Dedifferentiated amniotic fluid mesenchymal stem cell (primary cell): Measurements from ENCODE around the gene RTN4RL1.
A peak's percentile ranks its signal among the peaks of the same experiment; 100 is the strongest.
"Not testable (repeated sequence)": the region's sequence is repeated elsewhere in the genome, so short reads cannot be mapped to it uniquely, and the experiment has no call there.

Experiments
- DNase-seq: peaks from one replicate; pipeline ENCODE4 v3.0.0-alpha.2; 2016; ENCODE audit errors: extremely low spot score

RTN4RL1 gene

DNA sequence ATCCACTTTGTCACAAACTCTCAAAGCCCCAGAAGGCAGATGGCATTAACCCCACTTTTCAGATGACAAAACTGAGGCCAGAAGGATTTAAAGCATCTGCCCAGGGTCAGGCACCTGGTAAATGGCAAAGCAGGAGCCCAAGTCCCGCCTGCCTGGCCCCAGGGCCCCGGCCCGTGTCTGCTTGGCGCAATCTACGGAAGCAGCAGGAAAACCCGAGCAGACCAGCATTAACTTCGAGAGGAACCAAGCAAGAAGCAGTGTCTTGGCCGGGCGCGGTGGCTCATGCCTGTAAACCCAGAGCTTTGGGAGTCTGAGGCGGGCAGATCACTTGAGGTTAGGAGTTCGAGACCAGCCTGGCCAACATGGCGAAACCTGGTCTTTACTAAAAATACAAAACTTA lies 21.6 kb downstream of the RTN4RL1 start:
- DNase-seq: no peak

DNA sequence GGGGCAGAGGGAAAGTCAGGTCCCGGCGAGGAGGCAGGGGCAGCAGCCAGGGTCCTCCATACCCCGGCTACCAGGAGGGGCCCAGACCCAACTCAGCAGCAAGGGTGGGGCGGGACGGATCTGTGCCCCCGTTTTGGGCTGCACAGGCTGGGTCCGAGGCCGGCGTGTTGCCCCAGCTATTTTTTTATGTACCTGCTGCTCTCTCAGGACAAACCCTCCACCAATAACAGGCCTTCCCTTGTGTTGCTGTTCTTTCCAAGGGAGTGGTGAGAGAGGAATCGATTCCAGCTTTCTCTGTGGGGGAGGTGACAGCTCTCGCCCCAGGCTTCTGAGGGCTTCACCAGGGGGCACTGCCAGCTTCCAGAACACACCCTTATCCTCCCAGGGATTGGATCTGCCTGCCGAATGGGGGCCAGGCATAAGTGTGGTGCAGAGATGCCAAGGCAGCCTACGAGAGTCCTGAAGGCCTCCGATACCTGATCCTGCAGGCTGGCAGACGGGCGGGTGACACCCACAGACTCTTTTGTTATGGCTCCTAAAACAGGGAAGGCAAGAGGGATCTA lies 22.3 kb downstream of the RTN4RL1 start:
- no peak for DNase-seq

DNA sequence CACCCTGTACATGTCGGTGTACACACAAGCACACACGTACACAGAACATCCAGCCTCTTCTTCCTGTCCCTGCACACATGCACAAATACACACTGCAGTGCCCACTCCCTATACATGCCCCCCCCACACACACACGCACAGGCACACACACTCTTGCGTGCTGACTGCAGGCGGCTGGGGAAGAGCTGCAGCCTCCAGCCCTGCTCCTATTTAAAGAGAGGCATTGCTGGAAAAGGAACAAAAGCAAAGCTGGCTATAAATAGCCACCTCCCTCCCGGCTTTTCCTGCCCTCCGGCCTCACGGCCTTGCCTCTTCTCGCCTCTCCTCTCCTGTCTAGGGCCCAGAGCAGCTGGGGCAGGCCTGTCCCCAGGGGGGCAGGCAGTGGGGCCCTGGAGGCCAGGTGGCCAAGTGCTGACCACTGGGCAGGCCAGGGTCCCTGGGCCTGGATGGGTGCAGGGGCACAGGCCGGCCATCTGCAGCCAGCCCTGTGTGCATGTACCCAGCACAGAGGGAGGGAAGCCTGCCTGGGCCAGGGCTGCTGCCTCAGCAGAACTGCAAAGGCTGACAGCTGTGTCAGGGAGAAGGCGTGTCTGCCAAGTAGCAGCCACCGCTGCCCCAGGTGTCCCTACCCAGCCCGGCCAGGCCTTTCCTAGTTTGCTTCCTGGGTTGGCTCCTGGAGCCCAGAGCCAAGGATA lies 25.4 kb downstream of the RTN4RL1 start:
- peak; percentile 29 for DNase-seq

DNA sequence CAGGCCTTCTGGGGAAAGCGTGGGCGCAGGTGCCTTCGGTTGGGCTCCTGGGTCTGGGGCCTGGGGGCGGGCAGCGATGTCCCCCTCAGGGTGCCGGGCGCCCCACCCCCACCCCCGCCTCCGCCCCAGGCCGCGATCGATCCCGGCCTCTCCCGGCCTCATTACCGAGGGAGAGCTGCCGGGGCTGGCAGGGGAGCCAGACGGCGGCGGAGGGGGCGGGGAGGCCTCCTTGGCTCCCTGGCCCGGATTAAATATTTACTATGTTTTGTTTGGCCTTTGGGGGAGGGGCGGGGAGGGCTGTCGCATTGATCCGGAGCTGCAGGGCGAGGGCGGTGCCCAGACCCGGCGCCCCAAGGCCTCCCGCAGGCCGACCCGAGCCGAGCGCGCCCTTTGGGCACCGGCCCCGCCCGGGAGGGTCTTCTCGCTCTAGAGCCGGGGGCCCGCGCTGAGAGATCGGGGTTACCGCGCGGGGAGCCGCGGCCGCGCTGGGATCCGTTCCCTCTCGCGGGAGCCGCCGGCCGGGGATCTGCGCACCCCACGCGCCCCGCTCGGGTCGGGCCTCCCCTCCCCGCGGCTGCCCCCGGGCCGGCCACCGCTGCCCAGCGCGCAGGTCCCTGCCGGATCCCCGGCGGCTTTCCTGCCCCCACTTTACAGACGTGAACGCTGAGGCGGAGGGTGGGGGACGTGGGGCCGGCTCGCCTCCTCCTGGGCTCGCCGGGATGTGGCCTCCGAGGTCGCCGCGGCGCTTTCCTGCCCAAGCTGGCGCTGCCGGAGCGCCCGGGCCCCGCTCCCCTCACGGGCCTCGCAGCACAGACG lies 27.0 kb downstream of the RTN4RL1 start:
- DNase-seq: no peak

DNA sequence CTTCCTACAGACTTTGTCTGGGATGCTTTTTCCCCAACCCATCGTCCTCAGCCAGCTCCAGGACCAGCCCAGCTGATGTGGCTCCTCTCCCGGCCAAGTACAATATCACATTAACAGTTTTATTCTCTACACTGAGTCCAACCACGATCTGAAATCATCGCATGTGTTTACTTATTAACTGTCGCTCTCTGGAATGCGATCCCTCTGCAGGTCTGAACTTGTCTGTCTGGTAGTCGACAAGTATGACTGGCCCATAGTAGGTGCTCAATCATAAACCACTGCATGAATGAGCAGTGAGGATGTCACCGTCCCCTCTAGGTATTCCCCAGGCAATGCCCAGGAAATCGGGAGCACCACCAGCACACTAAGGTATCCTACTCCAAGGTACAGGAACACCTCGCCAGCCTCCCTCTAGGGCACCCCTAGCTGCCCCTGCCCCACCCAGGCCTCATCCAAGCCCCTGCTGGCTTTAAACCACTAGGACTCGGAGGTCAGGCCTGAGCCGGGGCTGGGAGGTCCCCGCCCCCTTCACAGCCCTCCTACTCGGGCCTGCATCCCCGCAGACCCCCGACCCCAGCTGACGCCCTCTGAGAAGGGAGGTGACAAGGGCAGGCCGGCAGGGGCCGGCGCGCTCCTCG lies 27.7 kb downstream of the RTN4RL1 start:
- DNase-seq: no peak

DNA sequence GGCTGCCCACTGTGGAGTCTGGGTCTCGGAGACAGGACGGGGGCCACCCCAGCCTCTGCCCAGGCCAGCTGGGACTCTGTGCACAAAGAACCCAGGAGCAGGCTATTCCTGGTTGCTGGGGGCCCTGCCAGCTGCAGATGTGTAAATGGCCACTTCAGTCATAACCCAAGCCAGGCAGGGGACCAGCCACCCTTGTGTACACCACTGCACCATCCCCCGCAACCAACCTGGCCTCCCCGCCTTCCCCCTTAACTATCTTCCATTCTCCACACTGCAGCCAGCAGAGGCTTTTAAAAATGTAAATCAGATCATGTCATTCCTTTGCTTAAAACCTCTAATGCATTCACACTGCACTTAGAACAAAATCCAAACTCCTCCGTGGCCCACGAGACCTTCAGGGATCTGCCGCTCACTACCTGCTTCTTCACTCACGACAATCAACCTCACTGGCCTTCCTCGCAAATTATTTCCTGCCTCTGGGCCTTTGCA lies 28.3 kb downstream of the RTN4RL1 start:
- no peak for DNase-seq

DNA sequence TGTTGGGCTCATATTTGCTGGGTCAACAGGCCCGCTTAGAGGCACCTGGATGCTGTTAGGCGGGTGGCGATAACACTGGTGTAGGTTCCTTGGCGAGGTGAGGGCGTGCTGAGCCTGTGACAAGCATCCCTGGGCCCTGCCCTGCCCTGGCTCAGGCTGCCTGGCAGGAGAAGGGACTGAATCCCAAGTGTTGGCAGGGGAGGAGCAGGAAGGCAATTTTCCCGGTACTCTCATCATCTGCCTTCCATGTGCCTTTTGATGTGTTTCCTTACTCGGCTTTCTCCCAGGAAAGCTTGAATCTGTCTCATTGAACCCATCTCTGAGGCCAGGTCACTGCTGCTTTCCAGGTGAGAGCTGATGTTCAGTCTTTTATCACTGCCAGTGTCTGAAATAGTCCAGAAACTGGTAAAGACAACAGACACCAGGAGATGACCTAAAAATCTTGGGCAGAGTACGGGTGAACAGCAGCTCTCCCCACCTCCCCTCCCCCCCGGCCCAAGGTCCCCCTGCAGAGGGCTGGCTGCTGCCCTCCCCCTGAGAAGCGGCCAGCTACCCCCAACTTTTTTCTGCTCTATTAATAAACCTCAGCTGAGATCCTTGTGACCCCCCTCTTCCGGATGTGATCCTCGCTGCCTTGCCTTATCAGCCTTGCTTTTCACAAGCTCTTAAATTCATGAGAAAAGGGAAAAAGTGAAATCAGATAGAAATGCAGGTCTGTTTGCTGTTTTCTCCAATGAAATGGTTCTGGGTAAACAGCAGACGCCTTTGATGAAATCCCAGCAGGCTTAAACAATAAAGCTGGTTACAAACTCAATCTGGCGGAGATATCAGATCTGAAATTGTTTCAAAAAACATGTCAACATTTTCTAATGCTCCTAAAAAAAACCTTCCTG lies 29.0 kb downstream of the RTN4RL1 start:
- DNase-seq: no peak

DNA sequence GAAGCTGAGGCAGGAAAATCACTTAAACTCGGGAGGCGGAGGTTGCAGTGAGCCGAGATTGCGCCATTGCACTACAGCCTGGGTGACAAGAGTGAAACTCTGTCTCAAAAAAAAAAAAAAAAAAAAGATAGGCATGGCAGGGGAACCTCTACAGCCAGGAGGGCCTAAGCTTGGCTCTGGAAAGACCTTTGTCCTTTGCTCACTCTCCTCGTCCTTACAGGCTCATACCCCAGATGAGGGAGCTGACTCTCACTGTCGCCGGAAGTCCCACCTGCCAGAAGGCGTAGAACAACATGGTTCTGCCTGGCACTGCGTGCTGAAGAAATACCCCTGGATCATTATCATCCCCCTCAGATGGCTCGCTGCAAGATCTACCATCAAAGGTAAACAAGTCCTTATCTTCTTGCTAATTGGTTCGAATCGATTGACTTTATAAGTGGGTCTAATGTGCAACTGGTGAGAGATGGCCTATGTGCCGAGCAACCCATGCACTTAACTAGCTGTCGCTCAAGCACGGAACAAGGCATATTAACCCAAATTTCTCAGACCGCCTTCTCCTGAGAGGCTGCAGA lies 29.7 kb downstream of the RTN4RL1 start:
- DNase-seq: no peak

DNA sequence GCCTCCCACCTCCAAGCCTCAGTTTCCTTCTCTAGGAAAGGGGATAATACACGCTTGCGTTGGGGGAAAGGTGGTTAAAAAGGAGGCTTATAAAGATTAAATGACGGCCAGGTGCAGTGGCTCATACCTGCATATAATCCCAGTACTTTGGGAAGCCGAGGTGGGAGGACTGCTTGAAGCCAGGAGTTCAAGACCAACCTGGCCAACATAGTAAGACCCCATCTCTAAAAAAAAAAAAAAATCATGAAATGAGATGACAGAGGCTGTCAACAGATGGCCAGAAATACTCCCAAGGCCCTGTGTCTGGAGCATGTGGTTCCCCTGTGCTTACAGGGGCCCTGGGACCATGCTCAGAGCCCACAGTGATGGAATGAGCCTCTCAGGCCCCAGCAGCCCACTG lies 30.4 kb downstream of the RTN4RL1 start:
- DNase-seq: no peak

DNA sequence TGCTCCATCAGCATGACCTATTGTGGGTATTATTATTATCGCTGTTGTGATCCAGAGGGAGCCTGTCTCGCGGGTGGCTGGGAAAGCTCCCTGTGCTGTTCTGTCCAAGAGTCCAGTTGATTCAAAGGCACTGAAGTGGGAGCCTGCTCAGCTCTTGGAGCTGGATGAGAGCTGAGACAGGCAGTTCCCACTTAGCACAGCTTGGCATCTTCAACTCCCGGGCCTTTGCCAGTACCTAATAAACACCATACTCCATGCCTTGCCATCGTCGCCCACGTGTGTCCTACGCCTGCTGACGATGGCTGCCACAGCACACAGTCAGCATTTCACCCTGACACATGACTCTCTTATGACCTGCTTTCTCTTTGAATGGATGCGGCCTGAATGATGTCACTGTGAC lies 32.6 kb downstream of the RTN4RL1 start:
- DNase-seq: no peak

DNA sequence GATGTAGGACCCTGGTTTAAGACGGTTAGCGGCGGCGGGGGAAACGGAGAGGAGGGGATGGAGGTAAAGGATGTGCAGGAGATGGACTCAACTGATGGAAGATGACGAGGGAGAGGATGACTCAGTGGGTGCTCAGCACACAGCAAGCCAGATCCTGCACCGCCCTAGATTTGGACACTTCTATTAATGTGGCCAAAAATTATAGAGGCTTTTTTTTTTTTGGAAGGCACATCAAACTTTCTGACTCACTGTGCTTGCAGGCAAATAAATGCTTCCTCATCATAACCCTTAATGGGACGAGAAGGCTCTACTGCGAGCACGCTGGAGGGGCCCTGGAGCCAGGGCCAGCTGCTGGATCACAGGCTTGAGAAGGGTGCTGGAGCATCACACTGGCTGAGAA lies 36.0 kb downstream of the RTN4RL1 start:
- peak; percentile 84 for DNase-seq

DNA sequence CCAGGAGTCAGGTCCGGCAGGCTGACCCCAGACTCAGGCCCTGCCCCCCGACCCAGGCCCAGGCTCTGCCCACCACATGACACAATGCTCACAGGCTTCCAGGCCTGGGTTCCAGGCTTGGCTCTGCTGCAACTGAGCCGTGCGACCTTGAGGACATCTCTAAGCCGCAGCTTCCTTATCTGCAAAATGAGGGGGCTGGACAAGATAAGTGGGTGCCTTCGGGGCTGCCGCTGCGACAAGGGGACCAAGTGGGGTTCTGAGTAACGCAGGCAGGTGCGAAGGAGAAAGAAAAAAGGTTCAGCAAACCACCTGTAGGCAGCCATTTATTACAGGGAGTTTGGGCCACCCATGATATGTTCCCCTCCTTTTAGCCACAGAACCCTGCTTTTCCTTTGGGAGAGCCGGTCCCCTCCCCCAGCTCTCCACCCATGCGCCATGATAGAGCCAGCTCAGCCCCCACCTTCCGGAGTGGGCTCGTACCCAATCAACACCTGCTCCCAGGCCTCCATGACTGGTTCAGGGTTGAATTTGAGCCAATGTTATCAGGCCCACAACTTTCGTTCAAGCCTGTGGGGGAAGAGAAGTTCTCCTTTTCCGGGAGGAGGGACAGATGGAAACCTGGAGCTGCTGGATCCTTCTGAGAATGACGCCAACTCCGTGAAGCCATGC lies 38.2 kb downstream of the RTN4RL1 start:
- DNase-seq: no peak

DNA sequence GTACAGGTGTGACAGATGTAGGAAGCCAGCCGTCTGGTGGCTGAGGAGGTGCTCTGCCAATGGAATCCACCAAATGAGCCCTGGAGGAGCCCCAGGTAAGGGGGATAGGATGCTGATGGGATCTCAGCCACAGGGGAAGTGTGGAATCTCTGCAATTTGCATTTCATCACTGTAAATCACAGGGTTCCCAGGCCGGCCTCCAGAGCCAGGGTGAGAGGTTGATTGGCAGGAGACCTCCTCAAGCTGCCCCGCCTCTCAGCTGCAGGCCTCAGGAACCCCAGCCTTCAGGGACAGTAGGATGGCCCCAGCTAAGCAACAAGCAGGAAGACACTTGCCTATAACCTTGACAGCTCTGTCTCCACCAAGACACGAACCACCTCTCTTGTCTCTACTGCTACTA lies 39.4 kb downstream of the RTN4RL1 start:
- DNase-seq: no peak

DNA sequence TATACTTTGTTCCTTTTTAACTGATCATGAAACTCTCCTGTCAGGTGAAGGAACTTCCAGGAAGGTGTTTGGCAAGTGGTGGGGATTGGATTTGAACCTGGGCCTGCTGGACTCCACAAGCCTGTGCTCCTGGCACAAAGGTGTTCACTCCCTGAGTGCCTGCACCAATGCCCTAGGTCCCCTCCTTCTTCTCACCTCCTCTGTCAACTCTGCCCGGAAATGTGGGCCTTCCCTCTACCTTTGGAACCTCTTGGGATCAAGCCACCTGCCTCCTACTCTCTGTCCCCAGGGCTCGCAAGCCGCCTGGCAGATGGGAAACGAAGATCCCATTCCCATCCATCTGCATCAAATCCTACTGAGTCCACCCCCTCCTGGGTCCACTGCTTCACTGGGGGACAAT lies 40.0 kb downstream of the RTN4RL1 start:
- DNase-seq: no peak

DNA sequence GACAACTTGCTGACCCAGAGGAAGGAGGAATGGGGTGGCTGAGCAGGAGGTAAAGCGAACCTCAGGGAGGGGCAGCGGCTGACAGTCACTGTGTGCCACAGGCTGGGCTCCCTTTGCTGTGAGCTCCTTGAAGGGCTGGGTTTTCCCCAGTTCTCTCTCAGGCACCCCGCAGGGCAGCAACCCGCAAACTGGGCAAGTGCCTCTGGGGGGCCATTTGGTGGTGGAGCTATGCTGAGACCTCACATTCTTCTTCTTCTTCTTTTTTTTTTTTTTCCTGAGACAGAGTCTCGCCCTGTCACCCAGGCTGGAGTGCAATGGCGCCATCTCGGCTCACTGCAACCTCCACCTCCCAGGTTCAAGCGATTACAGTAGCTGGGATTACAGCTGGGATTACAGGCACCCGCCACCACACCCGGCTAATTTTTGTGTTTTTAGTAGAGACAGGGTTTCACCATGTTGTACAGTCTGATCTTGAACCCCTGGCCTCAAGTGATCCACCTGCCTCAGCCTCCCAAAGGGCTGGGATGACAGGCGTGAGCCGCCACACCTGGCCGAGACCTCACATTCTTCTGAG lies 42.3 kb downstream of the RTN4RL1 start:
- DNase-seq: not testable (repeated sequence)

DNA sequence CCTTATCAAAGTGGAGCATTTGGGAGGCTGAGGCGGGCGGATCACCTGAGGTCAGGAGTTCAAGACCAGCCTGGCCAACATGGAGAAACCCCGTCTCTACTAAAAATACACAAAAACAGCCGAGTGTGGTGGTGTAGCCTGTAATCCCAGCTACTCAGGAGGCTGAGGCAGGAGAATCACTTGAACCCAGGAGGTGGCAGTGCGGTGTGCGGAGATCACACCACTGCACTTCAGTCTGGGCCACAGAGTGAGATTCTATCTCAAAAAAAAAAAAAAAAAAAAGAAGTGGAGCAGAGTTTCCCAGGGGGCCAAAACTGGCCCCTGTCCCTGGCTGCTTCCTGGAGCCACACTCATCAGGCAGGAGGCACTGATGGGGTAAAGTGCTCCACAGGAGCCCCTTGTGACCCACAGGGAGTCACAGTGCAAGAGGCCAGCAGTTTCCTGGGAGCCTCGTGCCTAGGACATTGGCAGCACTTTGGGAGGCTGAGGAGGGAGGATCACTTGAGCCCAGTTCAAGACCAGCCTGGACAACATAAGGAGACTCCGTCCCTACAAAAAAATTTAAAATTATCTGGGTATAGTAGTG lies 44.4 kb downstream of the RTN4RL1 start:
- no peak for DNase-seq

DNA sequence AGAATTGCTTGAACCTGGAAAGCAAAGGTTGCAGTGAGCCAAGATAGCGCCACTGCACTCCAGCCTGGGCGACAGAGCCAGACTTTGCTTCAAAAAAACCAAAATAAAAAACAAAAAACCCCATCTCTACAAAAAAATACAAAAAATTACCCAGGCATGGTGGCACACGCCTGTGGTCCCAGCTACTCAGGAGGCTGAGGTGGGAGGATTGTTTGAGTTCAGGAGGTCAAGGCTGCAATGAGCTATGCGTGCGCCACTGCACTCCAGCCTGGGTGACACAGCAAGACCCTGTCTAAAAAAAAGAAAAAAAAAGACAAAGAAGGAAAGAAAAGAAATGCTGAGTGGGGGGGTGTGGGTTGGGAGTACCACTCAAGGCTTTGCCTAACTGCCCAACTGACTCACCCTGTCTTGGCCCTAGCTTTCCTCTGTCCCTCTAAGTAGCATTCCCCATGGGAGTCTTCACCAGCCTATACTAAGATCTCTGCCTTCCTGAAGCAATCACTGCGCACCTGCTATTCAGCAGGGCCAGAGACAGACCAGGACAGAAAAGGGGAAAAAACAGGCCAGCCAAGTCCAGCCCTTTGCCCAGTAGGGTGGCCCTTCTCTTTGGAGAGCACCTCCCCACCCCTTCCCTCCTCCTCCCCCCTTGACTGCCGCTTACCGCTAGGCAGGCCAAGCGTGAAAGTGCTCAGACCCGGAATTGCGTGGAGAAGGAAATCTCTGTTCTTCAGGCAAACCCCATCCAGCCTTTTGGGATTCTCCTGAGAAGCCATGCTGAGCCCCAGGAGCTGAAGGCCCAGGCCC lies 45.8 kb downstream of the RTN4RL1 start:
- no peak for DNase-seq

DNA sequence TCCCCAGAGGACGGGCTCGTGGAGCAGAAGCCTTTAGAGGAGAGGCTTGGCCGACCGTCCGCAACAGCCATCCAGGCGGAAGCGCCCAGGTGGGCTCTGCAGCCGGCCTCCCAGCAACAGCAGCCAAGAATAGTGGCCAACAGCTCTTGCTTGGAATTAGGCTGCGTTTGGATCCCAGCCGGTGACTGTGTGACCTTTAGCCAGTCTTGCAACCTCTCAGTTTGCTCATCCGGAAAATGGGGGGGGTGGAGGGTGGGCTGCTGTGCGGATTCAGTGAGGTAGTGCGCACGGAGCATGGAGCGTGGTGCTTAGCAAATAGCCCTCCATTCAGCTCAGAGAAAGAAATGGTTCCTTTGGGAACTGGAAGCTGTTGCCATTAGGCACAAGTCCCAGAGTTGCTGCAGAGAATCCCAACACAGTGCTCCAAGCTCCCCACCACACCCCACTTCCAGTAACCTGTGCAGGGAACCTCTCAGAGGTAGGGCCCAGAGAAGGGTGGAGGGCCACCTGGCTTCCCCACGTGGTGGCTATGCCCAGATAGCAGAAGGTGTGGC lies 46.7 kb downstream of the RTN4RL1 start:
- no peak for DNase-seq
